Endothelial cell (in vitro differentiated cells): Measurements from ENCODE around the gene GPRASP2. TPM values are rescaled to one million over a fixed set of nuclear protein-coding genes. Genes with fewer than 3 reads are reported as not detected.
A peak's percentile ranks its signal among the peaks of the same experiment; 100 is the strongest.

ENCODE experiments used
- DNase-seq: peaks from one replicate; pipeline ENCODE4 v3.0.0; 2021; ENCODE audit warnings: low spot score
- H3K27ac Mint-ChIP-seq: one replicate; pipeline ENCODE4 v1.8.0; 2021; ENCODE audit warnings: mixed read lengths, inconsistent platforms; ENCODE audit not compliant: unreplicated experiment
- H3K27me3 Mint-ChIP-seq: one replicate; pipeline ENCODE4 v1.8.0; 2021; ENCODE audit warnings: mild to moderate bottlenecking, moderate library complexity, mixed read lengths, inconsistent platforms; ENCODE audit not compliant: unreplicated experiment
- H3K36me3 Mint-ChIP-seq: one replicate; pipeline ENCODE4 v1.8.0; 2021; ENCODE audit warnings: mild to moderate bottlenecking, low read depth, mixed read lengths, inconsistent platforms; ENCODE audit not compliant: unreplicated experiment
- H3K4me1 Mint-ChIP-seq: one replicate; pipeline ENCODE4 v1.8.0; 2021; ENCODE audit warnings: mild to moderate bottlenecking, mixed read lengths, inconsistent platforms; ENCODE audit not compliant: unreplicated experiment
- H3K4me3 Mint-ChIP-seq: one replicate; pipeline ENCODE4 v1.8.0; 2021; ENCODE audit warnings: mild to moderate bottlenecking, mixed read lengths, inconsistent platforms; ENCODE audit not compliant: unreplicated experiment
- H3K9me3 Mint-ChIP-seq: one replicate; pipeline ENCODE4 v1.8.0; 2021; ENCODE audit warnings: mixed read lengths, inconsistent platforms; ENCODE audit not compliant: unreplicated experiment
- total RNA-seq: library from RNA; stranded (reverse); fragmentation: NEBNext Ultra II Directional; extraction: Animal tissue kit (Norgen Biotek cat#: 25700); gene quantifications from one replicate; pipeline ENCODE4 v1.2.1, GENCODE V29; 2021; ENCODE audit not compliant: unreplicated experiment
- TF ChIP-seq, protein P1 (sequence below): fragments of 200-600 bp; sonication (generic); IDR thresholded peaks from one replicate; pipeline ENCODE4 v1.5.0; 2021; ENCODE audit warnings: antibody characterized with exemption; ENCODE audit not compliant: unreplicated experiment

Gene GPRASP2
- total RNA-seq, 1 donor from 2014 or later, result 17.3 TPM

- Mint-ChIP-seq H3K4me1 (peaks cover 15% of the 10 kb centered on the region), H3K27me3 (peaks cover 5% of the 10 kb centered on the region), H3K9me3 (no peaks in the 10 kb centered on the region), H3K36me3 (peaks cover 7% of the 10 kb centered on the region), H3K27ac (no peak overlapping the region), H3K4me3 (no peak overlapping the region)
- TF ChIP-seq, protein P1, sequence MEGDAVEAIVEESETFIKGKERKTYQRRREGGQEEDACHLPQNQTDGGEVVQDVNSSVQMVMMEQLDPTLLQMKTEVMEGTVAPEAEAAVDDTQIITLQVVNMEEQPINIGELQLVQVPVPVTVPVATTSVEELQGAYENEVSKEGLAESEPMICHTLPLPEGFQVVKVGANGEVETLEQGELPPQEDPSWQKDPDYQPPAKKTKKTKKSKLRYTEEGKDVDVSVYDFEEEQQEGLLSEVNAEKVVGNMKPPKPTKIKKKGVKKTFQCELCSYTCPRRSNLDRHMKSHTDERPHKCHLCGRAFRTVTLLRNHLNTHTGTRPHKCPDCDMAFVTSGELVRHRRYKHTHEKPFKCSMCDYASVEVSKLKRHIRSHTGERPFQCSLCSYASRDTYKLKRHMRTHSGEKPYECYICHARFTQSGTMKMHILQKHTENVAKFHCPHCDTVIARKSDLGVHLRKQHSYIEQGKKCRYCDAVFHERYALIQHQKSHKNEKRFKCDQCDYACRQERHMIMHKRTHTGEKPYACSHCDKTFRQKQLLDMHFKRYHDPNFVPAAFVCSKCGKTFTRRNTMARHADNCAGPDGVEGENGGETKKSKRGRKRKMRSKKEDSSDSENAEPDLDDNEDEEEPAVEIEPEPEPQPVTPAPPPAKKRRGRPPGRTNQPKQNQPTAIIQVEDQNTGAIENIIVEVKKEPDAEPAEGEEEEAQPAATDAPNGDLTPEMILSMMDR, result no peak
- no peak for DNase-seq
These were observed 33.2 kb downstream of the GPRASP2 start for GRCh38 chrX:102745513-102745856.

DNA sequence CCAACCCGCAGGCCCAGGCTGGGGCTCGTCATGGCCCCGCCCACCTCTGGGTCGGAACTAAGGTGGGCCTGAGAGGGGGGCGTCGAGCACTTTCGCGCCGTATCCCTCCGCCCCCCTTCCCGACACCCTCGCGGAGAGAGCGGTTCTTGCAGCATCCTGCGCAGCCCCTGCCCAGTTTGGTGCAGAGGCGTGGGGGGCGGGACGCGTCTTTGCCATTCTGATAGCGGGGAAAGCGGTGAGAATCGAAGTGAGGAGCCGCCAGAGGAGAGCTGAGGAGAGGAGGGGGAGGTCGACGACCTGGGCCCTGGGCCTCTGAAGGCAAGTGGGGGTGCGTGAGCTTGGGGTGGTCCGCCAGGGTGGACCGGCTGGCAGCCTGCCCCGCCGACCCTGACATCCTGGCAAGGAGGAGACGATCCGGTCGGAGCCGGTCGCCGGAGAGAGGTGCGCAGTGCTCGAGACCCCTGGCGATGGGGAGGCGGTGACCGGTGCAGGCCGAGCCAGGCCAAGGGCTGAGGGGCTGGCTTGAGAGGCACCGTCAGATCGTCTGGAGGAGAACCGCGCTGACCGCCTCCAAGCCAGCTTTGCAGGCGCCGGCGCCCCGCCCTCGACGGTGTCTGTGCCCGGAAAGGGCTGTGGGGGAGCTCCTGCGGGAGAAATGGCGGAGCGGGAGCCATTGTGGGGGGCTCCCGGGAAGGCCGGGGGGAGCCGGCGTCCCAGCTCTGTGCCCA lies 33.8 kb downstream of the GPRASP2 start:
- Mint-ChIP-seq H3K9me3 (no peaks in the 10 kb centered on the region), H3K4me1 (peaks cover 15% of the 10 kb centered on the region), H3K36me3 (peaks cover 3% of the 10 kb centered on the region), H3K4me3 (peak overlapping the region; percentile 95), H3K27ac (peak overlapping the region; percentile 70), H3K27me3 (peaks cover 5% of the 10 kb centered on the region)
- TF ChIP-seq, protein P1, result no peak
- DNase-seq, result peak; percentile 45

GRCh38 chrX:102765217-102765616 lies 53.0 kb downstream of the GPRASP2 start:
- Mint-ChIP-seq H3K27me3 (peaks cover 4% of the 10 kb centered on the region), H3K4me3 (no peak overlapping the region), H3K4me1 (peaks cover 4% of the 10 kb centered on the region), H3K36me3 (no peaks in the 10 kb centered on the region), H3K9me3 (no peaks in the 10 kb centered on the region), H3K27ac (no peak overlapping the region)
- TF ChIP-seq, protein P1, result no peak
- no peak for DNase-seq

- TF ChIP-seq, protein P1, result no peak
- no peaks in the 10 kb centered on the region for H3K36me3 Mint-ChIP-seq
- peaks cover 5% of the 10 kb centered on the region for H3K4me1 Mint-ChIP-seq
- H3K4me3 Mint-ChIP-seq, result no peak overlapping the region
- no peaks in the 10 kb centered on the region for H3K9me3 Mint-ChIP-seq
- DNase-seq, result no peak
- H3K27ac Mint-ChIP-seq, result no peak overlapping the region
- H3K27me3 Mint-ChIP-seq, result peaks cover 4% of the 10 kb centered on the region
These were observed 53.6 kb downstream of the GPRASP2 start for GRCh38 chrX:102765809-102766208.

- H3K4me3 Mint-ChIP-seq, result no peak overlapping the region
- peaks cover 4% of the 10 kb centered on the region for H3K27me3 Mint-ChIP-seq
- TF ChIP-seq, protein P1, result no peak
- H3K4me1 Mint-ChIP-seq, result peaks cover 5% of the 10 kb centered on the region
- H3K36me3 Mint-ChIP-seq, result no peaks in the 10 kb centered on the region
- no peak for DNase-seq
- H3K9me3 Mint-ChIP-seq, result no peaks in the 10 kb centered on the region
- no peak overlapping the region for H3K27ac Mint-ChIP-seq
These were observed 55.0 kb downstream of the GPRASP2 start for GRCh38 chrX:102767287-102767686.

Other genes with a start within 250 kb of the GPRASP2 start
- 2.0 TPM for gene TCP11X2, start 240.6 kb upstream of the GPRASP2 start, total RNA-seq
- 11.2 TPM for gene TMSB15A, start 195.7 kb upstream of the GPRASP2 start, total RNA-seq
- gene ARMCX5, start 112.9 kb upstream of the GPRASP2 start, total RNA-seq, result 9.5 TPM
- gene GPRASP1, start 61.0 kb upstream of the GPRASP2 start, total RNA-seq, result 3.9 TPM
- gene GPRASP3, start 8.3 kb downstream of the GPRASP2 start, total RNA-seq, result 10.5 TPM
- gene RAB40AL, start 224.8 kb downstream of the GPRASP2 start, total RNA-seq, result 0.62 TPM